GM20431 (cell line): ENCODE results near the gene OR8H2.
"Not testable (repeated sequence)": the region's sequence is repeated elsewhere in the genome, so short reads cannot be mapped to it uniquely, and the experiment has no call there.

Source experiments
- in situ Hi-C: fragments of 300-500 bp; cut with MseI, MboI; formaldehyde crosslinking; loops from one replicate; pipeline ENCODE4 v1.15.0; 2020; ENCODE audit warnings: low sequenced_read_pairs; ENCODE audit not compliant: unreplicated experiment

OR8H2 gene, protein sequence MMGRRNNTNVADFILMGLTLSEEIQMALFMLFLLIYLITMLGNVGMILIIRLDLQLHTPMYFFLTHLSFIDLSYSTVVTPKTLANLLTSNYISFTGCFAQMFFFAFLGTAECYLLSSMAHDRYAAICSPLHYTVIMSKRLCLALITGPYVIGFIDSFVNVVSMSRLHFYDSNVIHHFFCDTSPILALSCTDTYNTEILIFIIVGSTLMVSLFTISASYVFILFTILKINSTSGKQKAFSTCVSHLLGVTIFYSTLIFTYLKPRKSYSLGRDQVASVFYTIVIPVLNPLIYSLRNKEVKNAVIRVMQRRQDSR

DNA sequence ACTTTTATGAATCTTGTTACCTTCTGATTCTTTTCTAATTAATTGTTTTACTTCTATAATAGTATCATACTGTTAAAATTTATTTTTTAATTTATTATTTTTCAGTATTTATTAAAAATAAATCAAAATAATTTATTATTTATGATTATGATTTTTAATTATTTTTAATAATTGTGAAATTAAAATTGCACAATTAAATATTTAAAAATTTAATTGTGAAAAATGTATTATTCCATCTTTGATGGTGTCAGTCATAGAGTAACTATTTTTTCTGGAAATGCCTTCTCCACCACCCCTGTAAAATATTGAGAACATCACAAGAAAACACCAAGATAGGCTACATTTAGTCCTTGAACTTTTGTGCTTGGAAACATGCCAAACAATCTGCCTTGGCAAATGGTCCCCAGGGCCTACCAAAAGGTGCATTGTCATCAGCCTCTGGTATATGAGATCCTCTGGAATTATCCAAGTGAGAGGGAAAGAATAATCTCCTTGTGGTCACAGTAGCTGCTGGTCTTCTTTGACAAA lies at the start of gene OR8H2:
Gene OR8H2, plus strand, starts transcription at position 478 of the 528 bp plus-strand sequence. CDS start 1,356 bp downstream, outside the sequence.
- in situ Hi-C loops, result no loop called here

DNA sequence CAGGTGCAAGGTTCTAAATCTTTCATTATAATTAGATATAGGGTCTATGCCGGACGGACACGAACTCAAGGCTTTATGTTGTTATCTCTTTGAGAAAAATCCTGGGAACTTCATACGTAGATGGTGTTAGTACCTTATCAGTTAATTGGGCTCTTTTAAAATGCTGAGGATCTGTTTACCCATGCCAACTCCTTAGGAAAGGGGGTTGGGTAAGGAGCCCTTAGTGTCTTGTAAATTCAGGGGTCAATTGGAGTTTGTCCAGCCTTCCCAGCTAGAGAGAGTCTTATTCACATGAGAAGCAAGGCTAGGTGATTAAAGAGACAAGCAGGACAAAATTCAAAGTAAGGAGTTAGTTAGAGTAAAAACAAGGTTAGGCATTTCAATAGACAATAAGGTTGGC lies 47.1 kb upstream of the OR8H2 start:
- in situ Hi-C loops, result not testable (repeated sequence)

DNA sequence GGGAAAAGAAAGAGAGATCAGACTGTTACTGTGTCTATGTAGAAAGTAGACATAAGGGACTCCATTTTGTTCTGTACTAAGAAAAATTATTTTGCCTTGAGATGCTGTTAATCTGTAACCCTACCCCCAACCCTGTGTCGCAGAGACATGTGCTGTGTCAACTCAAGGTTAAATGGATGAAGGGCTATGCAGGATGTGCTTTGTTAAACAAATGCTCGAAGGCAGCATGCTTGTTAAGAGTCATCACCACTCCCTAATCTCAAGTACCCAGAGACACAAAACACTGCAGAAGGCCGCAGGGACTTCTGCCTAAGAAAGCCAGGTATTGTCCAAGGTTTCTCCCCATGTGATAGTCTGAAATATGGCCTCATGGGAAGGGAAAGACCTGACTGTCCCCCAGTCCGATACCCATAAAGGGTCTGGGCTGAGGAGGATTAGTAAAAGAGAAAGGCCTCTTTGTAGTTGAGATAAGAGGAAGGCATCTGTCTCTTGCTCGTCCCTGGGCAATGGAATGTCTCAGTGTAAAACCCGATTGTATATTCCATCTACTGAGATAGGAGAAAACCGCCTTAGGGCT lies 45.7 kb upstream of the OR8H2 start:
- in situ Hi-C loops, result not testable (repeated sequence)

DNA sequence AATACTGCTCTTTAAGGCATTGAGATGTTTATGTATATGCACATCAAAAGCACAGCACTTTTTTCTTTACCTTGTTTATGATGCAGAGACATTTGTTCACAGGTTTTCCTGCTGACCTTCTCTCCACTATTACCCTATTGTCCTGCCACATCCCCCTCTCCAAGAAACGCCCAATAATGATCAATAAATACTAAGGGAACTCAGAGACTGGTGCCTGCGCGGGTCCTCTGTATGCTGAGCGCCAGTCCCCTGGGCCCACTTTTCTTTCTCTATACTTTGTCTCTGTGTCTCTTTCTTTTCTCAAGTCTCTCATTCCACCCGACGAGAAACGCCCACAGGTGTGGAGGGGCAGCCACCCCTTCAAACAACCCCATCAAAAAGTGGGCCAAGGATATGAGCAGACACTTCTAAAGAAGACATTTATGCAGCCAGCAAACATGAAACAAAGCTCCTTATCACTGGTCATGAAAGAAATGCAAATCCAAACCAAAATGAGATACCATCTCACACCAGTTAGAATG lies 45.2 kb upstream of the OR8H2 start:
- in situ Hi-C loops, result not testable (repeated sequence)

DNA sequence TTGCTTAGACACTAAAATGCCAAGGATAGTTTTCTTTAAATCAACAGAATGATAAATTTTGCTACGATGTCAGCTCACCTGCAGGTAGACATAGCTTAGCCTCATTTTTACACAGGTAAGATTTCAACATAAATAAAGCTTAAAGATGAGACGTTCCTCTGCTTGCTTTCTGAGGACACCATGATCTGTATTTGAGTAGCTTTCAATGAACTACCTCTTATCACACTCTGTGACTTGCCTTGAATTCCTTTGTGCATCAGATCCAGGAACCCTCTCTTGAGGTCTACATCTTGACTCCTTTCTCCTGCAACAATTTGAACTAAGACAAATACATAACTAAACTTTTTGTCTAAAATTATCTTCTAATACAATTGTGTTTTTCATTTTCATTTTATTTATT lies 36.5 kb upstream of the OR8H2 start:
- in situ Hi-C loops, result no loop called here

DNA sequence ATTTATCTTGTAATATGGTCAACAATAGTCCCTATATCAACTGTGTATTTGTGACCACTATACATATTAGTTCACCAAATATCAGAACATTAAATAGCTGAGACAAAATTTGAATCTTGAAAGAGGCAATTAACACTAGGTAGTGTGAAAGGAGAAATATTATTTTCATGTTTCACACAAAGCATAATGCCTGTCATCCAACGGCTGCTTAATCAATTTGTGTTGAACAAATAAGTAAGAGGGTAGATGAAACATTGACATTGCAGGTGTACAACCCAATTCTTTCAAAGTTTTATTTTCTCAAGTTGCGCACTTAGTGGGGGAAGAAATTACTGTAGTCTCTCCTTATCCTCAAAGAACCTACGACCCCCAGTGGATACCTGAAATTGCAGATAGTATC lies 13.8 kb upstream of the OR8H2 start:
- in situ Hi-C loops, result no loop called here

DNA sequence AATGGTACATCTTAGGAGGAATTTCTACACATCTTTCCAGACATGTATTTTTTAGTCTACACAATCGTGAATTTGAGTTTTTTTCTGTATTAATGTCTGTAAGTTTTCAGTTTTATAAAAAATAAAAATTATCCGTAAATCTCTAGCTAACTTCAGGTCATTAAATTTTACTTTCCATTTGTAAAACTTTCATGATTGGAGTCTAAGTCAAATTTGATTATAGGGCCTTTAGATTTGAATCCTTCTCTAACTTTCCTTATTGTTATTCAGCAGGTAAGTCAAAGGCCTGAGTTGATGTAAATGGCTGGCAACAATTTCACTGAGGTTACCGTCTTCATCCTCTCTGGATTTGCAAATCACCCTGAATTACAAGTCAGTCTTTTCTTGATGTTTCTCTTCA lies 10.5 kb upstream of the OR8H2 start, which contains the start of gene OR8I2:
Gene OR8I2, plus strand, starts transcription at position 301 of the 400 bp plus-strand sequence. Its CDS starts 0 bp downstream, at position 301.
- in situ Hi-C loops, result no loop called here

DNA sequence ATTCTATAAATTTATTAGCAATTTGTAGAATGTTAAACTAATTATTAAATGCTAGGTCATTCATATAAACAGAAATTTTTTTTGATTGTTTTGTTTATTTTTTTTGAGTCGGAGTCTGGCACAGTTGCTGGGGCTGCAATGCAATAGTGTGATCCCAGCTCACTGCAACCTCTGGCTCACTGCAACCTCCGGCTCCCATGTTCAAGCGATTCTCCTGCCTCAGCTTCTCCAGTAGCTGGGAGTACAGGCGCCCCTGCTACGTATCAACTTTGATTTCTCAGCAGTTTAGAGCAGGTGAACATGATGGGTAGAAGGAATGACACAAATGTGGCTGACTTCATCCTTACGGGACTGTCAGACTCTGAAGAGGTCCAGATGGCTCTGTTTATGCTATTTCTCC lies 18.6 kb downstream of the OR8H2 start, which contains the start of gene OR8H3:
Gene OR8H3, plus strand, starts transcription at position 301 of the 400 bp plus-strand sequence. Its CDS starts 0 bp downstream, at position 301.
- in situ Hi-C loops, result no loop called here

DNA sequence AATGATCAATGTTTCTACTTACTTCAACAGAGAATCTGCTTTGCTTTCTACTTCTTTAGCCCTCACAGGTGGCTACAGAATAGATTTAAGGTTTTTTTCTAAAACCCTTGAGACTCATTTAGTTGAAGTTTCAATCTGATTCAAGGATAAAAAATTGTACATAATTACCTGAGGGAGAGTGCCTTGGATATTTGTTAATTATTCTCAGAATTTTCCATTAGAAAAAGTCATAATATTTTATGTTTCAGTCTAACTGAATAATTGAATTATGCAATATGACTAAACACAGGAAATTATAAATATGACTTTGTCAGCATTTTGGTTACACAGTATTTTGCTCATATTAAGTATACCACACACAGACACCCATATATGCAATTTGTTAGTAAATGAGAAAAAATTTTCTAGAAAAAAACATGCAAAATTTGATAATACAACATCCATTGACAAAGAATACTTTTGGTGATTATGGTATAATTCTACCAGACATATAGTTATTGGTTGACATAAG lies 36.7 kb downstream of the OR8H2 start, which contains the start of gene OR8J3:
Gene OR8J3, minus strand, starts transcription at position 51 of the 511 bp plus-strand sequence. CDS start 2,483 bp downstream, outside the sequence.
- in situ Hi-C loops, result no loop called here

DNA sequence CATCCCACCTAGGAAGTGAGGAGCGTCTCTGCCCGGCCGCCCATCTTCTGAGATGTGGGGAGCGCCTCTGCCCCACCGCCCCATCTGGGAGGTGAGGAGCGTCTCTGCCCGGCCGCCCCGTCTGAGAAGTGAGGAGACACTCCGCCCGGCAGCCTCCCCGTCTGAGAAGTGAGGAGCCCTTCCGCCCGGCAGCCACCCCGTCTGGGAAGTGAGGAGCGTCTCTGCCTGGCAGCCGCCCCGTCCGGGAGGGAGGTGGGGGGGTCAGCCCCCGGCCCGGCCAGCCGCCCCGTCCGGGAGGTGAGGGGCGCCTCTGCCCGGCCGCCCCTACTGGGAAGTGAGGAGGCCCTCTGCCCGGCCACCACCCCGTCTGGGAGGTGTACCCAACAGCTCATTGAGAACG lies 40.2 kb downstream of the OR8H2 start:
- in situ Hi-C loops, result not testable (repeated sequence)

DNA sequence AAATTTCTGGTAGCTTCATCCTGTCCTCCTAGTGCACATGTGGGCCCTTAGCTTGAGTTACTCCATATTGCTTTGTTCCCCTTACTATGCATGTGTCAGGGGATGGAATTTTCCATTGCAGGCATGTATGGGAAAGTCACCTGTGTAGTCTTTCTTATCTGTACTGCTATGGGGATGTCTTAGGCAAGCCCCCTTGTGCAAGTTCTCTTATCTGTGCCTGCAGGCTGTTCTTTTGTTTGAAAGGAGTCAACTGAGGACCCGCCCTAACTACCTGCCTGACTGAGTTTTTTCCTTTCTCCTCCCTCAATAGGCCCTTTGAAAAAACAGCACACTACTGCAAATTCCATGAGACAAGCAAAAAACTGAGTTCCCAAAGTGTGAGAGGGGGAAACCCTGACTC lies 47.9 kb downstream of the OR8H2 start:
- in situ Hi-C loops, result no loop called here

DNA sequence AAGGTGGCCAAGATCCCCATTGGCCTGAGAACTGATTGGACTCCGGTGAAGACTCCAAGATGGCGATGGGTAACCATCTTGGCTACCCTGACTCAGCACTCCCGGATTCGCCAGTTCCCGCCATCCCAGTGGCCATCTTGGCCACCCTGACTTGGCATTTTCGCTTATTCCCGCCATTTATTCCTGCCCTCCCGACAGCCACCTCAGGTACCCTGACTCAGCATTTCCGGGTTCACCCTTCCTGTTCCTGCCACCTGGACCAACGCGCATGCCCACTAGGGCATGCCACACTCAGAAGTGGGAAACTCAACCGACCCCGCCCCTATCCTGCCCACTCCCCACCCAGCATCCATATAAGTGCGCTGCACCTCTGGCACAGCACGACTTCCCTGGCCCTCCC lies 48.8 kb downstream of the OR8H2 start:
- in situ Hi-C loops, result no loop called here
